ENCODE data around the gene SAMD4B. TPM values are rescaled to one million over a fixed set of nuclear protein-coding genes. Genes with fewer than 3 reads are reported as not detected.

SAMD4B gene
- total RNA-seq, 2 donors from 2014 or later: 41.5 to 77.8 TPM

GRCh38 chr19:39398297-39398864 is 56.2 kb downstream of the SAMD4B start:
- H3K36me3 ChIP-seq (replicated peaks in 1 of 2; ENCODE audit: insufficient read depth in 1 of 2, low read depth in 2 of 2): no peaks in the 10 kb centered on the region
- peak overlapping the region in 3 of 4 donors; percentile 57 to 89 (median 75) for H3K27ac ChIP-seq
- no peak overlapping the region for H3K4me3 ChIP-seq
- H3K27me3 ChIP-seq: no peaks in the 10 kb centered on the region
- H3K9me3 ChIP-seq: no peaks in the 10 kb centered on the region
- intact Hi-C loops (cut with DNase I): no loop called here
- WGBS, 2 donors: 63 to 77% methylated on average over 5 to 11 of the region's 11 CpGs
- peak in 1 of 3 donors; percentile 46 for TF ChIP-seq POLR2A (IDR thresholded peaks at IDR 0.05)
- no peak for TF ChIP-seq CTCF (IDR thresholded peaks at IDR 0.05)
- H3K4me1 ChIP-seq: peaks cover 39% of the 10 kb centered on the region
- DNase-seq (peak in 3 of 4 donors; percentile 37 to 84 (median 50)), ATAC-seq (no peak)

DNA sequence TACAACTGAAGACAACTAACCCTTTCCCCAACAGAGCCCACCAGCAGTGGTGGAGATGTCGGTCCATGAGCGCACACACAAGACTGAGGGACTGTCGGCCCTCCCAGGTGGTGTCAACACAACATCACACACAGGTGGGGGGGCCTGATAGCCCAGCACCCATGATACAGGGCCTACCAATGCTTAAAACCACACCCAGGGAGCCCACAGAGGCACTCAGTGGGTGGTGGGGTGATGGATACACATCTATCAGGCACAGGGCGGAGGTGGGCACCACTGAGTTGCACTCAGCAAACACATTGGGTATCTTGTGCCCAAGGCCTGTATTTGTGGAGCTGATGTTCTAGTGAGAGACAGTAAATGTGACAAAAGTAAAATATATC is 57.4 kb downstream of the SAMD4B start:
- ATAC-seq (no peak), DNase-seq (no peak)
- Histone ChIP-seq H3K27ac (peak overlapping the region in 1 of 4 donors; percentile 12), H3K4me3 (no peak overlapping the region), H3K27me3 (no peaks in the 10 kb centered on the region), H3K4me1 (peaks cover 42% of the 10 kb centered on the region), H3K9me3 (no peaks in the 10 kb centered on the region), H3K36me3 (replicated peaks in 1 of 2; ENCODE audit: insufficient read depth in 1 of 2, low read depth in 2 of 2) (no peaks in the 10 kb centered on the region)
- no peak for TF ChIP-seq CTCF (IDR thresholded peaks at IDR 0.05)
- TF ChIP-seq POLR2A (IDR thresholded peaks at IDR 0.05): peak in 1 of 3 donors; percentile 3
- intact Hi-C loops (cut with DNase I): no loop called here
- 84 to 85% methylated on average over 4 of the region's 4 CpGs for WGBS, 2 donors

DNA sequence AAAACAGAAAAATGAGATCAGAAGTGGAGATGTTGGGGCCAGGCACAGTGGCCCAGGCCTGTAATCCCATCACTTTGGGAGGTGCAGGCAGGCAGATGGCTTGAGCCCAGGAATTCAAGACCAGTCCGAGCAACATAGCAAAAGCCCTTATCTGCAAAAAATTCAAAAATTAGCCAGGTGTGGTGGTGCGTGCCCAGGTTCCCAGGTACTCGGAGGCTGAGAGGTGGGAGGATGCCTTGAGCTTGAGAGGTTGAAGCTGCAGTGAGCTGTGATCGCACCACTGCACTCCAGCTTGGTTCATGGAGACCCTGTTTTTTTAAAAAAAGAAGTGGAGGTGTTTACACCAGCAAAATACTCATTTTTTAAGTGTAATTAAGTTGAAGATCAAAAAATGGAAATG is 57.8 kb downstream of the SAMD4B start:
- Histone ChIP-seq H3K4me1 (peaks cover 42% of the 10 kb centered on the region), H3K27ac (peak overlapping the region in 1 of 4 donors; percentile 12), H3K9me3 (no peaks in the 10 kb centered on the region), H3K27me3 (no peaks in the 10 kb centered on the region), H3K36me3 (replicated peaks in 1 of 2; ENCODE audit: insufficient read depth in 1 of 2, low read depth in 2 of 2) (no peaks in the 10 kb centered on the region), H3K4me3 (no peak overlapping the region)
- ATAC-seq: no peak
- TF ChIP-seq CTCF (IDR thresholded peaks at IDR 0.05): no peak
- TF ChIP-seq POLR2A (IDR thresholded peaks at IDR 0.05): no peak
- intact Hi-C loops (cut with DNase I): no loop called here
- 45 to 57% methylated on average over 4 of the region's 4 CpGs for WGBS, 2 donors
- no peak for DNase-seq

DNA sequence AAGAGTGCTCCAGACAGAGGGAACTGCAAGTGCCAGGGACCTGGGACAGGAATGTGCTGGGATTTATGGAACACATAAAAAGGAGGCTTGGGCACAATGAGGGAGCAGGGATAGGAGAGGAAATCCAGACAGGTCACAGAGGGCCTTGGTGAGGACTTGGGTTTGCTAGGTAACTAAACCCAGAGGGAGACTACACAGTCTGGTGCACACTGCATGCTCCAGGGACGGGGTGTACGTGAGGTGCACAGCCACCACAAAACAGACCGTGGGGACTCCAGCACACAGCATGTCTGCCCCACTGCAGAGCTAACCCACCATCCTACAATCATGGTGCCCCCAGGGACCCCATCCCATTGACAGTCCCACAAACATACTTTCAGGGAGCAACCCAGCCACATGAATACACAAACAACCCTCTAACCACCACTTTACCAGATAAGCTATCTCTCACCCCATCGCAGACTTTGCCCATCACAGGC is 58.9 kb downstream of the SAMD4B start:
- Histone ChIP-seq H3K36me3 (replicated peaks in 1 of 2; ENCODE audit: insufficient read depth in 1 of 2, low read depth in 2 of 2) (no peaks in the 10 kb centered on the region), H3K4me3 (no peak overlapping the region), H3K9me3 (no peaks in the 10 kb centered on the region), H3K27ac (peak overlapping the region; percentile 91 to 98 (median 96)), H3K27me3 (no peaks in the 10 kb centered on the region), H3K4me1 (peaks cover 49% of the 10 kb centered on the region)
- DNase-seq (no peak), ATAC-seq (no peak)
- TF ChIP-seq POLR2A (IDR thresholded peaks at IDR 0.05) (no peak), CTCF (IDR thresholded peaks at IDR 0.05) (no peak)
- intact Hi-C loops (cut with DNase I): no loop called here
- 48 to 59% methylated on average over 4 of the region's 4 CpGs for WGBS, 2 donors

All from body of pancreas (tissue), 4 donors.